Kidney (tissue), 14 donors: Measurements from ENCODE around the gene LAPTM5. TPM values are rescaled to one million over a fixed set of nuclear protein-coding genes. Genes with fewer than 3 reads are reported as not detected.

Experiments used
- DNase-seq, 5 donors: peaks; one replicate each; pipeline ENCODE4 v3.0.0-alpha.2; 2013 to 2020
- FAIRE-seq: peaks from 2 replicates; lab custom pipeline; 2012; peaks lifted over from hg19 to GRCh38; lab: Jason Lieb, UNC
- H3K27ac ChIP-seq, 2 donors: one replicate each; pipeline ENCODE4 v1.7.0; 2013; ENCODE audit warnings: low read depth in 2 of 2, low read length in 2 of 2, inconsistent platforms in 1 of 2
- H3K27me3 ChIP-seq: one replicate; pipeline ENCODE4 v1.7.1; 2013; ENCODE audit warnings: low read length, inconsistent platforms; ENCODE audit not compliant: control insufficient read depth, insufficient read depth
- H3K36me3 ChIP-seq, 3 donors: one replicate each; pipeline versions ENCODE4 v1.7.0 to v1.7.1; 2013; ENCODE audit warnings: low read length in 3 of 3, control low read depth in 1 of 3, inconsistent platforms in 1 of 3; ENCODE audit not compliant: insufficient read depth in 3 of 3, control insufficient read depth in 2 of 3
- H3K4me1 ChIP-seq, 3 donors: one replicate each; pipeline versions ENCODE4 v1.7.0 to v1.7.1; 2013; ENCODE audit warnings: low read length in 3 of 3, inconsistent platforms in 1 of 3, low read depth in 1 of 3; ENCODE audit not compliant: control insufficient read depth in 2 of 3, insufficient read depth in 2 of 3
- H3K4me3 ChIP-seq, 3 donors: one replicate each; pipeline versions ENCODE4 v1.7.0 to v1.8.1; 2013; ENCODE audit warnings: low read length in 3 of 3, control low read depth in 1 of 3, inconsistent platforms in 1 of 3
- H3K9ac ChIP-seq, 3 donors: one replicate each; pipeline versions ENCODE4 v1.7.0 to v1.7.1; 2013; ENCODE audit warnings: low read length in 3 of 3, control low read depth in 1 of 3, inconsistent platforms in 1 of 3
- H3K9me3 ChIP-seq, 3 donors: one replicate each; pipeline versions ENCODE4 v1.7.0 to v1.7.1; 2013; ENCODE audit warnings: low read length in 3 of 3, control low read depth in 1 of 3, inconsistent platforms in 1 of 3; ENCODE audit not compliant: control insufficient read depth in 2 of 3, insufficient read depth in 1 of 3
- intact Hi-C: fragments of 100-400 bp; cut with DNase I; formaldehyde crosslinking; loops from one replicate; pipeline ENCODE4 v1.11.1; 2022
- polyA plus RNA-seq: library from polyadenylated mRNA; stranded (reverse); fragments of 350-450 nt; fragmentation: Illumina TruSeq; extraction: RNeasy Lipid Tissue Mini Kit (QIAGEN cat#74804); gene quantifications from one replicate; pipeline ENCODE4 v1.2.3, GENCODE V29; 2014; ENCODE audit warnings: low read depth, low replicate concordance; ENCODE audit not compliant: insufficient read depth
- total RNA-seq: library from RNA; stranded (reverse); fragmentation: NEBNext Ultra II Directional; extraction: Animal tissue kit (Norgen Biotek cat#: 25700); gene quantifications from one replicate; pipeline ENCODE4 v1.2.1, GENCODE V29; 2021
- TF ChIP-seq, protein P1 (sequence below): IDR thresholded peaks from 3 replicates; pipeline ENCODE4 v1.5.1; 2012; ENCODE audit warnings: mild to moderate bottlenecking, moderate library complexity, borderline replicate concordance; ENCODE audit not compliant: insufficient read depth; ENCODE audit errors: extremely low read depth
- donor health status: control.
- donor health status: control.
- donor health status: control.
- donor health status: control.
- donor health status: control.
- donor health status: DM: yes; HTN: yes; CAD: no.
- donor health status: Normal renal cell carcinoma (clear cell type).

Gene LAPTM5
- total and polyA plus RNA-seq, 2 donors from 2014 or later, result 23.5 to 108 TPM

DNA sequence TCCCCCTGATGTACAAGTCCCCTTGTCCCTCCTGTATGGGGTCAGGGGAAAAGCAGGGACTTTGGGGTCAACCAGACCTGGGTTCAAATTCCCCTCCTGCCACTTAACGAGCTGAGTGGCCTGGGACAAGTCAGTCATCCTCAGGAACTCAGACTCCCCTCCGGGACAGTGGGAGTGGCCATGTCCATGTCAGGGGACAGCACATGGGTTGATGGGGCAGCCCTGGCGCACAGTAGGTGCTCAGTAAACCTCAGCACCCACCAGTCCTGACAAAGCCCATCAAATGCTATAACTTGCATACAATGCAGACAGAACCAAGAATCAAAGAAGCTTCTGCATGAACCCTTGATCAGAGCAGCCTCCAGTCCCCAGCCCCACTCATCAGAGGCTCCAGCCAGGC, 64.2 kb downstream of the LAPTM5 start:
- Histone ChIP-seq H3K4me3 (no peak overlapping the region), H3K9me3 (no peaks in the 10 kb centered on the region), H3K27me3 (no peaks in the 10 kb centered on the region), H3K36me3 (no peaks in the 10 kb centered on the region), H3K9ac (no peak overlapping the region), H3K4me1 (no peaks in the 10 kb centered on the region), H3K27ac (no peak overlapping the region)
- FAIRE-seq, result no peak
- intact Hi-C loops, result no loop called here
- TF ChIP-seq, protein P1, sequence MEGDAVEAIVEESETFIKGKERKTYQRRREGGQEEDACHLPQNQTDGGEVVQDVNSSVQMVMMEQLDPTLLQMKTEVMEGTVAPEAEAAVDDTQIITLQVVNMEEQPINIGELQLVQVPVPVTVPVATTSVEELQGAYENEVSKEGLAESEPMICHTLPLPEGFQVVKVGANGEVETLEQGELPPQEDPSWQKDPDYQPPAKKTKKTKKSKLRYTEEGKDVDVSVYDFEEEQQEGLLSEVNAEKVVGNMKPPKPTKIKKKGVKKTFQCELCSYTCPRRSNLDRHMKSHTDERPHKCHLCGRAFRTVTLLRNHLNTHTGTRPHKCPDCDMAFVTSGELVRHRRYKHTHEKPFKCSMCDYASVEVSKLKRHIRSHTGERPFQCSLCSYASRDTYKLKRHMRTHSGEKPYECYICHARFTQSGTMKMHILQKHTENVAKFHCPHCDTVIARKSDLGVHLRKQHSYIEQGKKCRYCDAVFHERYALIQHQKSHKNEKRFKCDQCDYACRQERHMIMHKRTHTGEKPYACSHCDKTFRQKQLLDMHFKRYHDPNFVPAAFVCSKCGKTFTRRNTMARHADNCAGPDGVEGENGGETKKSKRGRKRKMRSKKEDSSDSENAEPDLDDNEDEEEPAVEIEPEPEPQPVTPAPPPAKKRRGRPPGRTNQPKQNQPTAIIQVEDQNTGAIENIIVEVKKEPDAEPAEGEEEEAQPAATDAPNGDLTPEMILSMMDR, result no peak
- peak in 1 of 5 donors; percentile 18 for DNase-seq

DNA sequence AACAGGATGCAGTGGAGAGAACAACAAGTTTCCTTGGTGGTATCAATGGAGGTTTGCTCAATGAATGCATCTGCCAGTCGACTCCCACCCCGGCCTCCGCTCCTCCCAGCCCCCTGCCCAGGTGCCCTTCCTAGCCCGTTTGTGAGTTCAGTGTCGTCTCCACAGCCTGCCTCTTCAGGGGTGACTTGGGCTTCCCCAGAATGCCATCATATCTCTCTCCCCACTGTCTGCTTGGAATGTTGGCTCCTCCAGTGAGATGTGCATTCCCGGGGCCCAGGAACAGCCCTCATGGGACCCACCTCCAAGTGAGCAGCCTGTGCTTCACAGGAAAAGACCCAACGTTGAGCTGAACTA, 64.6 kb downstream of the LAPTM5 start:
- no peak overlapping the region for H3K4me3 ChIP-seq
- no peaks in the 10 kb centered on the region for H3K9me3 ChIP-seq
- FAIRE-seq, result no peak

DNA sequence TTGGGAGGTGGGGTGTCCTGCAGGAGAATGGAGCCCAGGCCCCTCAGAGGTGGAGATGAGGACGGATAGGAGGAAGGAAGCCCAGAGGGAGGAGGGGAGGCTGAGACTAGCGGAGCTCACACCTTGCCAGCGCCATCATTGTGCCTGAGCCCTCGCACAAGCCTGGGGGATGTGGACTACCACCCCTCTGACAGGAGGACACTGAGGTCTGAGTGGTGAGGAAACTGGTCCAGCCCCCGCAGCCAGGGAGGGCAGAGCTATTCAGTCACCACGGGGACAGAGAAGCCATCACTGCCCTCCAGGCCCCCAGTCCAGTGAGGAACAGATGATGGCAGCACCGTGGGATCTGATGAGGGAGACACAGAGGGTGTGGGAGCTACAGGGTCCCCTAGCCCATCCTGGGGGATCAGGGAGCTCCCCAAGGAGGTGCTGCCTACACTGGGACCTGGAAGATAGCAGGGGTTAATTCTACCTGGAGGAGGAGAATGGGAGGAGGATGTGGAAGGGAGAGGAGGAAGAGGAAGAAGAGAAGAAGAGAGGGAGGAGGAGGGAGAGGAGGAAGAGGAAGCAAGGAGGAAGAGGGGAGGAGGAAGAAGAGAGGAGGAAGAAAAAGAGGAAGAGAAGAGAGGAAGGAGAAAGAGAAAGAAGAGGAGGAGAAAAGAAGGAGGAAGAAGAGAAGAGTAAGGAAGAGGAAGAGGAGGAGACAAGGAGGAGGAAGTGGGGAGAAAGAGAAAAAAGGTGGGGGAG, 65.2 kb downstream of the LAPTM5 start:
- Histone ChIP-seq H3K27me3 (no peaks in the 10 kb centered on the region), H3K27ac (no peak overlapping the region), H3K9ac (no peak overlapping the region), H3K4me3 (no peak overlapping the region), H3K9me3 (no peaks in the 10 kb centered on the region), H3K36me3 (no peaks in the 10 kb centered on the region), H3K4me1 (no peaks in the 10 kb centered on the region)
- TF ChIP-seq, protein P1, result no peak
- intact Hi-C loops, result no loop called here
- no peak for DNase-seq
- no peak for FAIRE-seq

More for the DNA sequence above, 64.6 kb downstream of the LAPTM5 start:
- peak in 1 of 5 donors; percentile 20 for DNase-seq
- intact Hi-C loops, result no loop called here
- Histone ChIP-seq H3K27ac (no peak overlapping the region), H3K9ac (no peak overlapping the region), H3K27me3 (no peaks in the 10 kb centered on the region), H3K4me1 (no peaks in the 10 kb centered on the region), H3K36me3 (no peaks in the 10 kb centered on the region)
- TF ChIP-seq, protein P1, result no peak

DNA sequence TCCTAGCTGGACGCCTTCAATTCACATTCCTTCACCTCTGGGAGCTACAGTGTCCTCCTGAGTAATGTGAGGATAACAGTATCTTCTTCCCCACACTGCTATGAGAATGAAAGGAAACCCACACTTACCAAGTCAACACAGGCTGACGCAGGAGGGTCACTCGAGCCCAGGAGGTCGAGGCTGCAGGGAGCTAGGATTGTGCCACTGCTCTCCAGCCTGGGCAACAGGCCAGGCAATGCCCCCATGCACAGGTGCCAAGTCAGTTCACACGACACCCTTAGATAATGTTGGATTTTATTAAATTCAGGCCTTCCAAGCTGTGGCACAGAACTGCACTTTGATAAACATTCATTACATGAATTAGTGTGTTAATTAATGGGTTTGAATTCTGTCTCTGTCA, 66.1 kb downstream of the LAPTM5 start:
- Histone ChIP-seq H3K9me3 (no peaks in the 10 kb centered on the region), H3K4me1 (no peaks in the 10 kb centered on the region), H3K36me3 (no peaks in the 10 kb centered on the region), H3K27ac (no peak overlapping the region), H3K27me3 (no peaks in the 10 kb centered on the region), H3K9ac (no peak overlapping the region), H3K4me3 (no peak overlapping the region)
- TF ChIP-seq, protein P1, result no peak
- FAIRE-seq (no peak), DNase-seq (no peak)
- intact Hi-C loops, result no loop called here
